Large intestine (tissue), 3 donors: ENCODE data around the gene E2F6. TPM values are rescaled to one million over a fixed set of nuclear protein-coding genes. Genes with fewer than 3 reads are reported as not detected.
A peak's percentile ranks its signal among the peaks of the same experiment; 100 is the strongest.
"Not testable (repeated sequence)": the region's sequence is repeated elsewhere in the genome, so short reads cannot be mapped to it uniquely, and the experiment has no call there.

ENCODE experiments used
- DNase-seq, 2 donors: peaks; one replicate each; pipeline versions ENCODE4 v3.0.0 to v3.0.0-alpha.2; 2013
- H3K27ac ChIP-seq: one replicate; pipeline ENCODE4 v1.5.1; 2013; ENCODE audit warnings: low read length
- H3K27me3 ChIP-seq: 2 replicates; pipeline ENCODE4 v1.6.1; 2013; ENCODE audit warnings: low read length; ENCODE audit not compliant: control insufficient read depth, insufficient read depth
- H3K36me3 ChIP-seq: 2 replicates; pipeline ENCODE4 v1.6.1; 2013; ENCODE audit warnings: low read length; ENCODE audit not compliant: control insufficient read depth, insufficient read depth
- H3K4me1 ChIP-seq: one replicate; pipeline ENCODE4 v1.6.1; 2013; ENCODE audit warnings: low read length; ENCODE audit not compliant: control insufficient read depth, insufficient read depth
- H3K4me3 ChIP-seq: one replicate; pipeline ENCODE4 v1.5.1; 2013; ENCODE audit warnings: low read length
- H3K9me3 ChIP-seq: one replicate; pipeline ENCODE4 v1.6.1; 2013; ENCODE audit warnings: mild to moderate bottlenecking, low read depth, low read length, moderate library complexity; ENCODE audit not compliant: control insufficient read depth
- whole genome bisulfite sequencing: methylation state at CpG from one replicate; pipeline ENCODE4 v1.1.5; 2013; ENCODE audit warnings: low lambda C conversion rate; ENCODE audit not compliant: insufficient coverage; 5-methylcytosine and 5-hydroxymethylcytosine counted together
- polyA plus RNA-seq: library from polyadenylated mRNA; unstranded; fragments of 120-200 nt; gene quantifications from one replicate; pipeline ENCODE4 v1.2.1, GENCODE V29; 2013

Gene E2F6
- polyA plus RNA-seq, 1 donor: 15.3 TPM

GRCh38 chr2:11406267-11406957 lies 59.5 kb downstream of the E2F6 start:
- Histone ChIP-seq H3K4me1 (peaks cover 33% of the 10 kb centered on the region), H3K36me3 (no peaks in the 10 kb centered on the region), H3K27ac (peak overlapping the region; percentile 32), H3K27me3 (no peaks in the 10 kb centered on the region), H3K4me3 (no peak overlapping the region), H3K9me3 (no peaks in the 10 kb centered on the region)
- no CpG with 5 or more reads among the region's 18 CpGs for WGBS
- no peak for DNase-seq

GRCh38 chr2:11405599-11406266 lies 60.2 kb downstream of the E2F6 start:
- peak; percentile 42 to 71 for DNase-seq
- peak overlapping the region; percentile 32 for H3K27ac ChIP-seq
- WGBS: no CpG with 5 or more reads among the region's 5 CpGs

GRCh38 chr2:11405074-11405406 lies 60.9 kb downstream of the E2F6 start:
- Histone ChIP-seq H3K4me1 (peaks cover 29% of the 10 kb centered on the region), H3K27ac (peak overlapping the region; percentile 5)
- not testable (repeated sequence) for H3K4me3 ChIP-seq, H3K36me3 ChIP-seq, H3K27me3 ChIP-seq, H3K9me3 ChIP-seq, DNase-seq
- WGBS: 100% methylated on average over 2 of the region's 8 CpGs

More at GRCh38 chr2:11405599-11406266, 60.2 kb downstream of the E2F6 start:
- Histone ChIP-seq H3K27me3 (no peaks in the 10 kb centered on the region), H3K9me3 (no peaks in the 10 kb centered on the region), H3K4me1 (peaks cover 29% of the 10 kb centered on the region), H3K36me3 (no peaks in the 10 kb centered on the region), H3K4me3 (no peak overlapping the region)

- H3K9me3 ChIP-seq: no peaks in the 10 kb centered on the region
- no peak for DNase-seq
- no peak overlapping the region for H3K4me3 ChIP-seq
- no peaks in the 10 kb centered on the region for H3K36me3 ChIP-seq
- peak overlapping the region; percentile 36 for H3K27ac ChIP-seq
- H3K27me3 ChIP-seq: no peaks in the 10 kb centered on the region
- H3K4me1 ChIP-seq: peaks cover 29% of the 10 kb centered on the region
- WGBS: 100% methylated on average over 2 of the region's 7 CpGs
Observed at GRCh38 chr2:11404376-11405073, 61.4 kb downstream of the E2F6 start.

GRCh38 chr2:11402436-11402835 lies 63.5 kb downstream of the E2F6 start:
- Histone ChIP-seq H3K27me3 (no peaks in the 10 kb centered on the region), H3K4me3 (no peak overlapping the region), H3K4me1 (peaks cover 32% of the 10 kb centered on the region), H3K27ac (no peak overlapping the region), H3K9me3 (no peaks in the 10 kb centered on the region), H3K36me3 (no peaks in the 10 kb centered on the region)
- WGBS: no CpG with 5 or more reads among the region's 9 CpGs
- no peak for DNase-seq

GRCh38 chr2:11399438-11399762 lies 66.6 kb downstream of the E2F6 start:
- no peaks in the 10 kb centered on the region for H3K27me3 ChIP-seq
- no peak overlapping the region for H3K27ac ChIP-seq
- peaks cover 16% of the 10 kb centered on the region for H3K4me1 ChIP-seq
- no peaks in the 10 kb centered on the region for H3K36me3 ChIP-seq
- WGBS: no CpG with 5 or more reads among the region's 7 CpGs
- no peak overlapping the region for H3K4me3 ChIP-seq
- no peaks in the 10 kb centered on the region for H3K9me3 ChIP-seq
- DNase-seq: no peak

GRCh38 chr2:11398750-11399437 lies 67.1 kb downstream of the E2F6 start:
- DNase-seq: no peak
- Histone ChIP-seq H3K36me3 (no peaks in the 10 kb centered on the region), H3K4me1 (peaks cover 12% of the 10 kb centered on the region), H3K9me3 (no peaks in the 10 kb centered on the region), H3K4me3 (no peak overlapping the region), H3K27ac (no peak overlapping the region), H3K27me3 (no peaks in the 10 kb centered on the region)
- no CpG with 5 or more reads among the region's 16 CpGs for WGBS

- Histone ChIP-seq H3K4me3 (no peak overlapping the region), H3K36me3 (no peaks in the 10 kb centered on the region), H3K4me1 (peaks cover 7% of the 10 kb centered on the region), H3K27me3 (no peaks in the 10 kb centered on the region), H3K9me3 (no peaks in the 10 kb centered on the region), H3K27ac (no peak overlapping the region)
- DNase-seq: no peak
- WGBS: no CpG with 5 or more reads among the region's 2 CpGs
Observed at GRCh38 chr2:11397513-11397912, 68.4 kb downstream of the E2F6 start.

GRCh38 chr2:11396467-11397445 lies 69.2 kb downstream of the E2F6 start:
- no peaks in the 10 kb centered on the region for H3K36me3 ChIP-seq
- H3K27ac ChIP-seq: no peak overlapping the region
- no peaks in the 10 kb centered on the region for H3K27me3 ChIP-seq
- WGBS: no CpG with 5 or more reads among the region's 15 CpGs
- H3K4me1 ChIP-seq: peaks cover 7% of the 10 kb centered on the region
- no peak overlapping the region for H3K4me3 ChIP-seq
- DNase-seq: no peak
- H3K9me3 ChIP-seq: no peaks in the 10 kb centered on the region
